Rectal smooth muscle tissue (tissue), 1 donor: ENCODE measurements around the gene LRPAP1.
"Not testable (repeated sequence)": the region's sequence is repeated elsewhere in the genome, so short reads cannot be mapped to it uniquely, and the experiment has no call there.

Experiments used
- H3K27ac ChIP-seq: one replicate; pipeline ENCODE4 v1.7.0; 2013; ENCODE audit warnings: low read depth, low read length, inconsistent platforms
- H3K27me3 ChIP-seq: one replicate; pipeline ENCODE4 v1.7.0; 2013; ENCODE audit warnings: low read length; ENCODE audit not compliant: control insufficient read depth, insufficient read depth
- H3K36me3 ChIP-seq: one replicate; pipeline ENCODE4 v1.7.0; 2013; ENCODE audit warnings: low read length; ENCODE audit not compliant: control insufficient read depth, insufficient read depth
- H3K4me1 ChIP-seq: one replicate; pipeline ENCODE4 v1.7.0; 2013; ENCODE audit warnings: low read length; ENCODE audit not compliant: control insufficient read depth, insufficient read depth
- H3K4me3 ChIP-seq: one replicate; pipeline ENCODE4 v1.7.0; 2013; ENCODE audit warnings: low read length
- H3K9ac ChIP-seq: one replicate; pipeline ENCODE4 v1.7.0; 2013; ENCODE audit warnings: low read length

The LRPAP1 gene

GRCh38 chr4:3511601-3512000 is 20.6 kb downstream of the LRPAP1 start:
- H3K9ac ChIP-seq, H3K4me1 ChIP-seq, H3K27ac ChIP-seq, H3K4me3 ChIP-seq, H3K27me3 ChIP-seq: not testable (repeated sequence)
- peaks cover 51% of the 10 kb centered on the region for H3K36me3 ChIP-seq

- no peak overlapping the region for H3K9ac ChIP-seq
- no peaks in the 10 kb centered on the region for H3K27me3 ChIP-seq
- no peak overlapping the region for H3K4me3 ChIP-seq
- no peak overlapping the region for H3K27ac ChIP-seq
- H3K4me1 ChIP-seq = no peaks in the 10 kb centered on the region
- peaks cover 47% of the 10 kb centered on the region for H3K36me3 ChIP-seq
Measured at GRCh38 chr4:3511187-3511586, 21.0 kb downstream of the LRPAP1 start.

DNA sequence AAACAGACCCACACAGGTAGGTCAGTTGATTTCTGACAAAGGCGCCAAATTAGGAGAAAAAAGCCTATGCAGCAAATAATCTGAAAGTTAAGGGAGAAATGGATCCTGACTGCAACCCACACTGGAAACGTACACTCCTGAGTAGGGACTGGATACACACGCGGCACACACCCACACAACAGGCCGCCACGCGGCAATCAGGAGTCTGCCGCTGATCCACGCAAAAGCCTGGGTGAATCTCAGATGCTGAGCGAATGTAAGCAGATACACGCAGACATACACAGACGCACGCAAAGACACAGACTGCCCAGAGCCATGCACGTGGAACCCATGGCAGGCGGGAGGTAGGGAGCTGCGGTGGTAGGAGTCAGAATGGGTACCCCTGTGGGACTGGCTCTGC is 21.7 kb downstream of the LRPAP1 start:
- H3K36me3 ChIP-seq = peaks cover 43% of the 10 kb centered on the region

DNA sequence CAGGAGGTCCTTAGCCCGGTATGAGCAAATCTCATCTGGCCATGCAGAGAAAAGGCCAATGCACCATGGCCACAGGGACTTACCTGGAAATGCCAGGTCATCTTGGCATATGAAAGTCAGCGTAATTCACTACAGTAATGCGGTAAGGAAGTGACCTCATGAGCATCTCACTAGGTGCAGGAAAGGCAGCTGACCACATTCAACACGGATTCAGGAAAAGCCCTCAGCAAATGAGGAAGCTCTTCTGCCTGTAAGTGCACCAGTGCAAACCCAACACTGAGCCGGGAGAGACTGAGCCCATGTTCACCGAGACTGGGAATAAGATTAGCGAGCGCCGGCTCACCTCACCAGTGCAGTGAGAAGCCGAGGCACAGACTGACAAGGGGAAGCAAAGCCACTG is 23.7 kb downstream of the LRPAP1 start:
- peaks cover 37% of the 10 kb centered on the region for H3K36me3 ChIP-seq
- H3K27ac ChIP-seq = no peak overlapping the region
- H3K4me3 ChIP-seq = no peak overlapping the region
- no peaks in the 10 kb centered on the region for H3K4me1 ChIP-seq
- H3K27me3 ChIP-seq = no peaks in the 10 kb centered on the region
- no peak overlapping the region for H3K9ac ChIP-seq

More for the DNA sequence above, 21.7 kb downstream of the LRPAP1 start:
- Histone ChIP-seq H3K9ac (no peak overlapping the region), H3K27ac (no peak overlapping the region), H3K27me3 (no peaks in the 10 kb centered on the region), H3K4me1 (no peaks in the 10 kb centered on the region), H3K4me3 (no peak overlapping the region)

DNA sequence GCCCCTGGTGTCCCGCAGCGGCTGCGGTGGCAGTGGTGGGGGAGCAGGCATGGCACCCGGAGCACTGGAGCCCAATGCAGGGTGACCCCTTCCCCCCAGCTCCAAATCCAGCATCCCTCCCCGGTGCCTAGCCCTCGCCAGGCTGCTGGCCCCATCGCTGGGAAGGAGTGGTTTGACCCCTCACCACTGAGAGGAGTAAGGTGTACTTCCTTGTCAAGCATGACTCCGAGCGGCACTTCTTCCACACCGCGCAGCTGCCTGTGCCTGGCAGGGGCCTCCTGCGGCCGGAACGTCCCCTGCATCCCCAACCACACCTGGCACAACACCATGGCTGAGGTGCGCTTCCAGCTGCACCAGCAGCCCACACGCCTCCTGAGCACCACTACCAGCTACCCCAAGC is 27.0 kb downstream of the LRPAP1 start:
- Histone ChIP-seq H3K36me3 (peaks cover 16% of the 10 kb centered on the region), H3K27ac (no peak overlapping the region), H3K9ac (no peak overlapping the region), H3K4me1 (no peaks in the 10 kb centered on the region), H3K4me3 (no peak overlapping the region), H3K27me3 (no peaks in the 10 kb centered on the region)

GRCh38 chr4:3502941-3503936 is 29.0 kb downstream of the LRPAP1 start:
- H3K4me1 ChIP-seq = no peaks in the 10 kb centered on the region
- H3K36me3 ChIP-seq = peaks cover 7% of the 10 kb centered on the region
- H3K27ac ChIP-seq = no peak overlapping the region
- H3K9ac ChIP-seq = no peak overlapping the region
- H3K4me3 ChIP-seq = no peak overlapping the region
- no peaks in the 10 kb centered on the region for H3K27me3 ChIP-seq

GRCh38 chr4:3501825-3502425 is 30.3 kb downstream of the LRPAP1 start:
- H3K27ac ChIP-seq = no peak overlapping the region
- H3K36me3 ChIP-seq = peaks cover 3% of the 10 kb centered on the region
- no peak overlapping the region for H3K4me3 ChIP-seq
- H3K9ac ChIP-seq = no peak overlapping the region
- no peaks in the 10 kb centered on the region for H3K4me1 ChIP-seq
- H3K27me3 ChIP-seq = no peaks in the 10 kb centered on the region

DNA sequence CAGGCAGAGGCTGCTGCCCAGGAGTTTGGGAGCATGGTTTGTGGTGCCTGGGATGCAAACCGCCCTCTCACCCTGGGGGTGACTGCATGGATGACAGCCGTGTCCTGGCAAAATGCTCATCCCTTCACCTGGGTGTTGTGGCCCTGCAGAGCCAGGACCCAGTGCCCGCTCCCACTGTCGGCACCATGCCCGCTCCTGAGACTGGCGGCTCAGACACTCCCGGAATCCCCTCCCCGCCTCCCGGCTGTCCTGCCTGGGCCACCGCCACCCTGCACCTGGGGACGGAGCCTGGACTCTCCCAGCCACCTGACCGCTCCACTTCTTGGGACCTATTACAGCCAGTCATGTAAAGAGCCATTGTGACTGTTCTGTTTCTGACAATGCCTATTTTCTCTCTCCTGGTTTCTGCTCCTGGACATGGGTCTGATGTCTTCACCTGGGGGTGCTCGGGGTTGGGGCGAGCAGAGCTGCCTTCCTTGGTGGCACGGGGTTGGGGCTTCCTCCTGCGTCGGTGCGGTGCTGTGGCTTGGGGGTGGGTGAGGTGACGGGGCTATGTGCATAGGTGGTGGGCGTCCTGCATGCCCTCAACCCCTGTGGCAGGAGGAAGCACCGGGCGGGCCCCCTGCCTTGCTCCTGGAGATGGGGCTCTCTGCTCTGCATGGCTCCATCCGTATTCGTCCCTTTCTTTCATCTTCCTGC is 30.9 kb downstream of the LRPAP1 start:
- no peaks in the 10 kb centered on the region for H3K4me1 ChIP-seq
- no peak overlapping the region for H3K4me3 ChIP-seq
- no peak overlapping the region for H3K9ac ChIP-seq
- no peak overlapping the region for H3K27ac ChIP-seq
- H3K36me3 ChIP-seq = peaks cover 3% of the 10 kb centered on the region
- H3K27me3 ChIP-seq = no peaks in the 10 kb centered on the region

DNA sequence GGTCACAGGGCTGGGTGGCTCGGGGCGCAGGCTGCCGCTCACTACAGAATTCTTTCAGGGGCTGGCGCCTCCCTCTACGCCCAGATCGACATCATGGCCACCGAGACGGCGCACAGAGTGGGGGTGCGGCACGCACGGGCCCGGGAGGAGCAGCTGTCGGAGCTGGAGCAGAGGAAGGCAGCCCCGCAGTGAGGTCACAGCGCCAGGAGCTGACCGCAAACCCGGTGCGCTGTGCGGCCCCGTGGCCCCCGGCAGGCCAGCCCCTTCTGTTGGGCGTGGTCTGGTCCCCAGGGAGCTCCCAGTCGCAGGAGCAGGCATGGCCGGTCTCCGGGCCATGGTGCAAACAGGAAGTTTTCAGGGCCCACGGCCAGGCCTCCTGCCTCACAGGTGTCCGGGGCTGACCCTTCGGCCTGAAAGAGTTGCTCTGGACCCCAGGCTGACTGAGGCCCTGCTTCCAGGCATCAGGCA is 31.6 kb downstream of the LRPAP1 start:
- no peaks in the 10 kb centered on the region for H3K4me1 ChIP-seq
- H3K4me3 ChIP-seq = no peak overlapping the region
- H3K9ac ChIP-seq = no peak overlapping the region
- no peak overlapping the region for H3K27ac ChIP-seq
- peaks cover 2% of the 10 kb centered on the region for H3K36me3 ChIP-seq
- H3K27me3 ChIP-seq = peaks cover under 1% of the 10 kb centered on the region

DNA sequence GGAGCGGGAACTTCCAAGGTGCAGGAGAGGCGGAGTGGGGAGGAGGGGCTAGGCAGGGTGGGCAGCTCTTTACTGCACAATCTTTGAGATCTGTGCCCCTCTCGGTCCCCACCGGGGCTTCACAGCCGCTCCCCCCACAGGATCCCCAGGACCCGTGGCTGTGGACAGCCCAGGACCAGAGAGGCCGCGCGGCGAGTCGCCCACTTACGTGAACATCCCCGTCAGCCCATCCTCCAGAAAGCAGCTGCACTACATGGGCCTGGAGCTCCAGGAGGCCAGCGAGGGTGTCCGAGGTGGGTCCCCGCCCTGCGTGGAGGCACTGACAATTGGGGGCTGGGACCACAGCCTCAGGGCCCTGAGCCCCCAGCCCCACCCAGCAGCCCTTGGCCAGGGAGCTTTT is 32.1 kb downstream of the LRPAP1 start:
- Histone ChIP-seq H3K27ac (no peak overlapping the region), H3K36me3 (no peaks in the 10 kb centered on the region), H3K27me3 (peaks cover 4% of the 10 kb centered on the region)

GRCh38 chr4:3499710-3500109 is 32.5 kb downstream of the LRPAP1 start:
- Histone ChIP-seq H3K9ac (no peak overlapping the region), H3K4me1 (no peaks in the 10 kb centered on the region), H3K4me3 (no peak overlapping the region), H3K27me3 (peaks cover 8% of the 10 kb centered on the region), H3K36me3 (no peaks in the 10 kb centered on the region), H3K27ac (no peak overlapping the region)

More for the DNA sequence above, 32.1 kb downstream of the LRPAP1 start:
- Histone ChIP-seq H3K9ac (no peak overlapping the region), H3K4me1 (no peaks in the 10 kb centered on the region), H3K4me3 (no peak overlapping the region)

DNA sequence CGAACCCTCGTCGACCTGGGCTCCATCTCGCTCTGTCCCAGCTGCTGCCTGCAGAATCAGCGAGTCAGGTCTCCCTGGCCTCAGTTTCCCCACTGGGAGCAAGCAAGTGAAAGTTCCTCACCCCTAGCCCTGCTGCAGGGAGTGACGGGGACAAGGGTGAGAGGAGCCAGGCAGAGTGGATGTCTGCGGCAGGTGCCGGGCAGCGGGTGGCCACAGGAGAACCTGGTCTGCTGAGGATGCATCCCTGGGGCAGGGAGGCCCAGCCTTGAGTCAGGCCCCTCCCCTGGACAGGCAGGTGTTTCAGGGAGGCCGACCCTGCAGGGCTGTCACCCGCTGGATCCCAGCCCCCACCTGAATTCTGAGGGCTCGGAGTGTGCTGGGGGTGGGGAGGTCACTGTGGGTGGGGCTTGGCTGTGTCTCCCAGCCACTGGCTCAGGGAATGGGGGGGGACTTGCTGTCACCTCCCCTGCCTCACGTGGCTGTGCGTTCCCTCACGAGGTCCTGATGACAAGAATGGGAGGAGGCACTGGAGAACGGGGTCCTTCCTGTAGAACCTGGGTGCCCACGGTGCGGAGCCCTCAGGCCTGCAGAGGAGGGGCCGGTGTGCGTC is 33.2 kb downstream of the LRPAP1 start:
- H3K4me3 ChIP-seq = no peak overlapping the region
- H3K36me3 ChIP-seq = no peaks in the 10 kb centered on the region
- no peak overlapping the region for H3K9ac ChIP-seq

More for the DNA sequence above, 33.2 kb downstream of the LRPAP1 start:
- no peaks in the 10 kb centered on the region for H3K4me1 ChIP-seq
- no peak overlapping the region for H3K27ac ChIP-seq
- H3K27me3 ChIP-seq = peaks cover 10% of the 10 kb centered on the region
